Right atrium auricular region (tissue), 2 donors: ENCODE measurements around the gene PODXL. TPM values are rescaled to one million over a fixed set of nuclear protein-coding genes. Genes with fewer than 3 reads are reported as not detected.

Experiments used
- DNase-seq: peaks from one replicate; pipeline ENCODE4 v3.0.0-alpha.2; 2019; ENCODE audit warnings: low spot score
- H3K27ac ChIP-seq, 2 donors: fragments of 200-600 bp; sonication (generic); 1 replicate in 1 of 2; 2 replicates in 1 of 2; pipeline ENCODE4 v1.5.1; 2016 to 2019
- H3K27me3 ChIP-seq, 2 donors: fragments of 200-600 bp; sonication (generic); one replicate each; pipeline versions ENCODE4 v1.5.1 to v1.6.0; 2017 to 2019
- H3K36me3 ChIP-seq: fragments of 200-600 bp; sonication (generic); one replicate; pipeline ENCODE4 v1.5.1; 2016
- H3K4me1 ChIP-seq, 2 donors: fragments of 200-600 bp; sonication (generic); one replicate each; pipeline versions ENCODE4 v1.5.1 to v1.6.0; 2017 to 2019
- H3K4me3 ChIP-seq, 2 donors: fragments of 200-600 bp; sonication (generic); 1 replicate in 1 of 2; 2 replicates in 1 of 2; pipeline ENCODE4 v1.5.1; 2017 to 2019; ENCODE audit warnings: mild to moderate bottlenecking in 1 of 2, moderate library complexity in 1 of 2
- H3K9me3 ChIP-seq, 2 donors: fragments of 200-600 bp; sonication (generic); one replicate each; pipeline ENCODE4 v1.5.1; 2019
- total RNA-seq, 2 donors: library from RNA; depleted of rRNA; stranded (reverse); fragments of >200 nt; gene quantifications; one replicate each; pipeline ENCODE4 v1.1.0, GENCODE V29; 2016
- TF ChIP-seq, protein P1 (sequence below), 2 donors: fragments of 200-600 bp; sonication (generic); IDR thresholded peaks; one replicate each; pipeline ENCODE4 v1.5.1; 2019; ENCODE audit warnings: antibody characterized with exemption in 2 of 2

The PODXL gene
- total RNA-seq, 2 donors from 2014 or later = 47.6 to 144 TPM

GRCh38 chr7:131555552-131556052 is 826 bp downstream of the PODXL start:
- H3K4me1 ChIP-seq = peaks cover 0 to 53% of the 10 kb centered on the region in 2 donors
- no peaks in the 10 kb centered on the region for H3K27me3 ChIP-seq
- DNase-seq = no peak
- TF ChIP-seq, protein P1, sequence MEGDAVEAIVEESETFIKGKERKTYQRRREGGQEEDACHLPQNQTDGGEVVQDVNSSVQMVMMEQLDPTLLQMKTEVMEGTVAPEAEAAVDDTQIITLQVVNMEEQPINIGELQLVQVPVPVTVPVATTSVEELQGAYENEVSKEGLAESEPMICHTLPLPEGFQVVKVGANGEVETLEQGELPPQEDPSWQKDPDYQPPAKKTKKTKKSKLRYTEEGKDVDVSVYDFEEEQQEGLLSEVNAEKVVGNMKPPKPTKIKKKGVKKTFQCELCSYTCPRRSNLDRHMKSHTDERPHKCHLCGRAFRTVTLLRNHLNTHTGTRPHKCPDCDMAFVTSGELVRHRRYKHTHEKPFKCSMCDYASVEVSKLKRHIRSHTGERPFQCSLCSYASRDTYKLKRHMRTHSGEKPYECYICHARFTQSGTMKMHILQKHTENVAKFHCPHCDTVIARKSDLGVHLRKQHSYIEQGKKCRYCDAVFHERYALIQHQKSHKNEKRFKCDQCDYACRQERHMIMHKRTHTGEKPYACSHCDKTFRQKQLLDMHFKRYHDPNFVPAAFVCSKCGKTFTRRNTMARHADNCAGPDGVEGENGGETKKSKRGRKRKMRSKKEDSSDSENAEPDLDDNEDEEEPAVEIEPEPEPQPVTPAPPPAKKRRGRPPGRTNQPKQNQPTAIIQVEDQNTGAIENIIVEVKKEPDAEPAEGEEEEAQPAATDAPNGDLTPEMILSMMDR (IDR thresholded peaks at IDR 0.05) = no peak
- H3K4me3 ChIP-seq = peak overlapping the region; percentile 64 to 77
- peak overlapping the region; percentile 77 to 82 for H3K27ac ChIP-seq
- no peaks in the 10 kb centered on the region for H3K9me3 ChIP-seq
- no peaks in the 10 kb centered on the region for H3K36me3 ChIP-seq

GRCh38 chr7:131554880-131555516 is 1.4 kb downstream of the PODXL start:
- H3K27ac ChIP-seq = peak overlapping the region; percentile 77 to 82

GRCh38 chr7:131553931-131554330 is 2.5 kb downstream of the PODXL start:
- no peaks in the 10 kb centered on the region for H3K9me3 ChIP-seq
- DNase-seq = no peak
- no peaks in the 10 kb centered on the region for H3K27me3 ChIP-seq
- peaks cover 0 to 58% of the 10 kb centered on the region in 2 donors for H3K4me1 ChIP-seq
- TF ChIP-seq, protein P1 (IDR thresholded peaks at IDR 0.05) = no peak
- no peaks in the 10 kb centered on the region for H3K36me3 ChIP-seq
- peak overlapping the region; percentile 77 to 82 for H3K27ac ChIP-seq
- H3K4me3 ChIP-seq = peak overlapping the region; percentile 64 to 77

More at GRCh38 chr7:131554880-131555516, 1.4 kb downstream of the PODXL start:
- TF ChIP-seq, protein P1 (IDR thresholded peaks at IDR 0.05) = no peak
- H3K9me3 ChIP-seq = no peaks in the 10 kb centered on the region
- DNase-seq = no peak
- peaks cover 0 to 57% of the 10 kb centered on the region in 2 donors for H3K4me1 ChIP-seq
- H3K27me3 ChIP-seq = no peaks in the 10 kb centered on the region
- no peaks in the 10 kb centered on the region for H3K36me3 ChIP-seq
- H3K4me3 ChIP-seq = peak overlapping the region; percentile 64 to 77

DNA sequence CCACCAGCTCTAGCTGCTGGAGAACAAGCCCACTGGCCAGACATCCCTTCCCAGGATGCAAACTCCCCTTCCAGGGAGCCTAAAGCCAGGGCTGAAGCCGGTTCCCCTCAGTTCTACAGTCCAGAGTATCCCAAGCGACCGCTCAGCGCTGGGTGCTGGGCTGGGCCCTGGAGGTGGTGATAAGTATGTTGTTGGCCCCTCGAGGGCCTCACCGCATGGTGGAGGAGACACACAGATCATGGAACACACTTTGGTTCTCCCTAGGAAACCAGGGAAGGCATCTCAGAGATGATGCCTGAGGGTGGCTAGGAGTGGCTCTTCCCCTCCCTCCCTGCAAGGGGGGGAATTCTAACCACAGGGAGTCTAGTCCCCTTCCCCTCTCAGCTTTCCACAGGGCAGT is 4.4 kb downstream of the PODXL start:
- Histone ChIP-seq H3K4me1 (peaks cover 0 to 43% of the 10 kb centered on the region in 2 donors), H3K36me3 (no peaks in the 10 kb centered on the region), H3K27ac (peak overlapping the region; percentile 25 to 82), H3K27me3 (no peaks in the 10 kb centered on the region), H3K4me3 (peak overlapping the region in 1 of 2 donors; percentile 27), H3K9me3 (no peaks in the 10 kb centered on the region)
- no peak for DNase-seq
- TF ChIP-seq, protein P1 (IDR thresholded peaks at IDR 0.05) = no peak

DNA sequence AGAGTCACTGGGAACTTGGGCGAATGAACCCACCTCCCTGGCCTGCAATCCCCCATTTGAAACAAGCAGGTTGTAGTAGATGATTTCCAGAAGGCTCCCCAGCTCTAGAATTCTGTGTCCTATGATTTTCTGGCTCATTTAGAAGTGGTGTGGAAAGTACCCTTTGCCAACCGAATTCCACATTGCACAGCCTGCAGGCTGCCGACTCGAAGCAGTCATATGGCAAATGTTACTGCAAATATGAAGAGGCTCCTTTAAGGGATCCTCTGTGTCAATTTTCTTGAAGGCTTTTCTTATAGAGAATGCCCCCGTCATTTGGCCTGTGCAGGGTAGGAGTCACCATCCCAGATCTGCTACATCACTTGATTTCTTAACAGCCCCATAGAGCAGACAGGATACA is 5.6 kb downstream of the PODXL start:
- no peaks in the 10 kb centered on the region for H3K27me3 ChIP-seq
- TF ChIP-seq, protein P1 (IDR thresholded peaks at IDR 0.05) = no peak
- no peaks in the 10 kb centered on the region for H3K36me3 ChIP-seq
- no peak for DNase-seq
- no peaks in the 10 kb centered on the region for H3K9me3 ChIP-seq
- H3K4me1 ChIP-seq = peaks cover 0 to 40% of the 10 kb centered on the region in 2 donors
- no peak overlapping the region for H3K4me3 ChIP-seq
- H3K27ac ChIP-seq = peak overlapping the region in 1 of 2 donors; percentile 45
